Endothelial cell of umbilical vein (primary cell): ENCODE data around the gene MESD. TPM values are rescaled to one million over a fixed set of nuclear protein-coding genes. Genes with fewer than 3 reads are reported as not detected.

ENCODE experiments used
- Bru-seq: library from RNA; stranded (reverse); fragments of 400-500 nt; gene quantifications from one replicate; lab custom pipeline; 2021; lab: Mats Ljungman, UMichigan
- BruChase-seq, 2 experiments: library from RNA; stranded (reverse); fragments of 400-500 nt; gene quantifications; one replicate each; lab custom pipeline; 2021; lab: Mats Ljungman, UMichigan
- BruUV-seq: library from RNA; stranded (reverse); fragments of 400-500 nt; replicated peaks from 2 replicates; lab custom pipeline; 2021; lab: Mats Ljungman, UMichigan
- CTCF ChIA-PET: fragments of 300-600, 350-600 bp; sonication (Branson Sonifier 250); formaldehyde crosslinking; loops from one replicate; lab custom pipeline; 2021; ENCODE audit warnings: antibody characterized with exemption, inconsistent platforms; lab: Charles Lee
- POLR2A ChIA-PET: fragments of 300-600, 350-600 bp; sonication (Branson Sonifier 250); formaldehyde crosslinking; loops from one replicate; lab custom pipeline; 2021; ENCODE audit warnings: antibody characterized with exemption, inconsistent platforms; lab: Charles Lee
- DNase-seq: peaks from one replicate; pipeline ENCODE4 v3.0.0-alpha.2; 2011; ENCODE audit warnings: low read depth, low spot score
- FAIRE-seq: peaks from 2 replicates; lab custom pipeline; 2011; peaks lifted over from hg19 to GRCh38; lab: Jason Lieb, UNC
- H2AFZ ChIP-seq: 2 replicates; pipeline ENCODE4 v1.6.0; 2012; ENCODE audit warnings: low read depth, low read length, control low read depth, inconsistent platforms
- H3K27ac ChIP-seq: 2 replicates; pipeline ENCODE4 v1.5.1; 2011; ENCODE audit warnings: low read depth, mild to moderate bottlenecking, control low read depth, low read length, moderate library complexity; ENCODE audit not compliant: insufficient read depth
- H3K27me3 ChIP-seq, 2 experiments: 2 replicates each; pipeline versions ENCODE4 v1.6.0 to v1.6.1; 2011; ENCODE audit warnings: low read length in 2 of 2, mixed read lengths in 1 of 2; ENCODE audit not compliant: control insufficient read depth in 2 of 2, insufficient read depth in 2 of 2
- H3K36me3 ChIP-seq, 2 experiments: 2 replicates in 1 of 2; 3 replicates in 1 of 2; pipeline ENCODE4 v1.5.1; 2011; ENCODE audit warnings: low read length in 2 of 2, mild to moderate bottlenecking in 1 of 2, moderate library complexity in 1 of 2; ENCODE audit not compliant: control insufficient read depth in 2 of 2, insufficient read depth in 2 of 2; ENCODE audit errors: extremely low read depth in 1 of 2
- H3K4me1 ChIP-seq: 3 replicates; pipeline ENCODE4 v1.5.1; 2011; ENCODE audit warnings: mild to moderate bottlenecking, low read length; ENCODE audit not compliant: control insufficient read depth, insufficient read depth; ENCODE audit errors: extremely low read depth
- H3K4me2 ChIP-seq: 2 replicates; pipeline ENCODE4 v1.6.1; 2011; ENCODE audit warnings: low read length, control low read depth, mixed read lengths; ENCODE audit not compliant: insufficient read depth
- H3K4me3 ChIP-seq, 3 experiments: fragments of 200-600 bp in 1 of 3; sonication (generic), shearing (Covaris generic) in 1 of 3; replicated peaks in 1 of 3; 2 replicates each; pipeline ENCODE4 v1.5.1; 2011 to 2016; ENCODE audit warnings: control low read depth in 3 of 3, low read length in 3 of 3, mild to moderate bottlenecking in 2 of 3, inconsistent platforms in 1 of 3, low read depth in 1 of 3, moderate library complexity in 1 of 3; ENCODE audit not compliant: insufficient read depth in 1 of 3
- H3K79me2 ChIP-seq: 2 replicates; pipeline ENCODE4 v1.6.0; 2012; ENCODE audit warnings: low read length, inconsistent platforms; ENCODE audit not compliant: control insufficient read depth, insufficient read depth
- H3K9ac ChIP-seq: replicated peaks from 2 replicates; pipeline ENCODE3; 2011; ENCODE audit warnings: low read length, control low read depth; ENCODE audit not compliant: insufficient read depth; ENCODE audit errors: extremely low read depth
- H3K9me1 ChIP-seq: replicated peaks from 3 replicates; pipeline ENCODE4 v1.6.0; 2011; ENCODE audit warnings: mild to moderate bottlenecking, low read length; ENCODE audit not compliant: control insufficient read depth, insufficient read depth; ENCODE audit errors: extremely low read depth
- H3K9me3 ChIP-seq: replicated peaks from 2 replicates; pipeline ENCODE4 v1.5.1; 2012; ENCODE audit warnings: low read length, inconsistent platforms; ENCODE audit not compliant: control insufficient read depth, insufficient read depth
- H4K20me1 ChIP-seq: replicated peaks from 2 replicates; pipeline ENCODE3; 2011; ENCODE audit warnings: mild to moderate bottlenecking, low read length; ENCODE audit not compliant: control insufficient read depth, insufficient read depth; ENCODE audit errors: extremely low read depth
- CTCF ChIP-seq, 2 donors: IDR thresholded peaks; 1 replicate in 1 of 2; 2 replicates in 1 of 2; pipeline ENCODE4 v1.5.1; 2011; ENCODE audit warnings: low read length in 2 of 2, mild to moderate bottlenecking in 2 of 2, moderate library complexity in 2 of 2, control low read depth in 1 of 2, inconsistent platforms in 1 of 2, low read depth in 1 of 2; ENCODE audit not compliant: insufficient read depth in 1 of 2; ENCODE audit errors: extremely low read depth in 1 of 2
- MYC ChIP-seq: IDR thresholded peaks from one replicate; pipeline ENCODE4 v1.6.1; 2011; ENCODE audit warnings: mild to moderate bottlenecking, low read depth, low read length
- POLR2A ChIP-seq: IDR thresholded peaks from 2 replicates; pipeline ENCODE4 v1.6.1; 2012; ENCODE audit warnings: low read depth, mild to moderate bottlenecking, control low read depth, low read length
- POLR2AphosphoS5 ChIP-seq: IDR thresholded peaks from 2 replicates; pipeline ENCODE4 v1.6.1; 2012; ENCODE audit warnings: low read depth, mild to moderate bottlenecking, control low read depth, low read length, moderate library complexity; ENCODE audit not compliant: insufficient read depth
- dilution Hi-C: fragments of 300-500 bp; cut with MboI; formaldehyde crosslinking; loops from one replicate; pipeline ENCODE4 v1.15.0; 2019; ENCODE audit warnings: low sequenced_read_pairs; ENCODE audit not compliant: extremely low pct_ligation_motif_present
- intact Hi-C: fragments of 100-400 bp; cut with micrococcal nuclease; formaldehyde crosslinking; loops from one replicate; pipeline ENCODE4 v1.10.0; 2022
- long read RNA-seq: library from polyadenylated mRNA; stranded (forward); transcript quantifications from one replicate; pipeline ENCODE4 v2.0.0, GENCODE V29; 2021
- polyA minus RNA-seq, 3 experiments: library from RNA; depleted of rRNA, polyadenylated mRNA; stranded (reverse); fragments of >200 nt; gene quantifications; 1 replicate in 1 of 3; 2 replicates in 2 of 3; pipeline ENCODE4 v1.2.3, GENCODE V29; 2011
- polyA plus RNA-seq, 4 experiments: library from polyadenylated mRNA; depleted of rRNA in 3 of 4; stranded (reverse) in 3 of 4; unstranded in 1 of 4; fragments of >200 nt; gene quantifications; 2 replicates each; pipeline versions ENCODE4 v1.2.1 to v1.2.3, GENCODE V29; 2011 to 2012; ENCODE audit warnings: missing spikeins in 1 of 4
- total RNA-seq: library from RNA; stranded (reverse); gene quantifications from 2 replicates; pipeline ENCODE4 v1.2.3, GENCODE V29; 2021

Gene MESD
- total RNA-seq: 30.5 and 32.9 TPM in 2 replicates
- 10.2 and 12.8 TPM in 2 replicates for polyA plus RNA-seq
- 17.2 and 18.8 TPM in 2 replicates for polyA plus RNA-seq (2011; cell fraction: cytosol; rRNA removed)
- polyA plus RNA-seq (2011; cell fraction: nucleus; rRNA removed): 17.6 and 19.6 TPM in 2 replicates
- 25.5 and 33.0 TPM in 2 replicates for polyA plus RNA-seq (2012)
- 12.9 and 13.1 TPM in 2 replicates for polyA minus RNA-seq
- polyA minus RNA-seq (2011; cell fraction: cytosol; rRNA and poly(A)+ RNA removed): 12.8 TPM
- polyA minus RNA-seq (2011; cell fraction: nucleus; rRNA and poly(A)+ RNA removed): 13.8 and 15.9 TPM in 2 replicates
- Bru-seq, nascent RNA: percentile 73 among the genes with signal in this experiment
- percentile 79 among the genes with signal in this experiment for BruChase-seq, experiment 1, labeled RNA remaining after a 6-hour chase
- percentile 73 among the genes with signal in this experiment for BruChase-seq, experiment 2, labeled RNA remaining after a 2-hour chase
- long read RNA-seq, full-length matches to known transcripts: 334 of 383 reads
- long read RNA-seq, partial matches to known transcripts: 33 of 383 reads
- long read RNA-seq, other reads (novel, unspliced or antisense): 16 of 383 reads

- peak; percentile 29 for TF ChIP-seq MYC
- TF ChIP-seq POLR2AphosphoS5: peak; percentile 80
- TF ChIP-seq CTCF (IDR thresholded peaks at IDR 0.05; ENCODE audit: extremely low read depth in 1 of 2, insufficient read depth in 1 of 2, low read depth in 1 of 2, low read length in 2 of 2): no peak
- peak; percentile 95 for TF ChIP-seq POLR2A
- Histone ChIP-seq H3K4me3 (peak within 1 kb of the TSS; percentile 61 to 86 (median 77)), H3K27ac (peak within 1 kb of the TSS; percentile 75), H4K20me1 (peaks cover 2% of the 10 kb centered on the region), H3K9me3 (no peaks in the 10 kb centered on the region), H3K27me3 (no peaks in the 10 kb centered on the region), H3K4me1 (peaks cover 18% of the 10 kb centered on the region), H3K36me3 (no peaks in the 10 kb centered on the region), H3K9me1 (no peaks in the 10 kb centered on the region), H2AFZ (peak within 1 kb of the TSS; percentile 96), H3K9ac (peak within 1 kb of the TSS; percentile 90), H3K4me2 (peak within 1 kb of the TSS; percentile 96), H3K79me2 (peaks cover 43% of the 10 kb centered on the region)
- peak; percentile 96 for DNase-seq
- dilution Hi-C loops (no loop called here), intact Hi-C loops (loop anchor here (1.0 to 10.0 kb wide), 3 partner anchors 11 to 1155 kb away; partner anchors contain the start of genes STARD5 and TLNRD1)
- CTCF ChIA-PET: interaction anchor here (0.9 to 4.8 kb wide), 6 partner anchors 12 to 276 kb away, joined by 3 to 37 read pairs (median 12); partner anchors contain the start of gene TLNRD1
- peak; percentile 98 for FAIRE-seq
- POLR2A ChIA-PET: interaction anchor here (0.6 kb wide), 1 partner anchor 1986 kb away, joined by 3 read pairs; no protein-coding TSS in a partner anchor
- BruUV-seq: TSS peak; percentile 97
Observed at GRCh38 chr15:80989518-80990478, at the start of gene MESD. Gene MESD, minus strand, starts transcription at chr15:80989819. Its CDS starts 28 bp downstream, at chr15:80989791.
